ENCODE data around the gene NBPF3.
A peak's percentile ranks its signal among the peaks of the same experiment; 100 is the strongest.
"Not testable (repeated sequence)": the region's sequence is repeated elsewhere in the genome, so short reads cannot be mapped to it uniquely, and the experiment has no call there.

The NBPF3 gene

DNA sequence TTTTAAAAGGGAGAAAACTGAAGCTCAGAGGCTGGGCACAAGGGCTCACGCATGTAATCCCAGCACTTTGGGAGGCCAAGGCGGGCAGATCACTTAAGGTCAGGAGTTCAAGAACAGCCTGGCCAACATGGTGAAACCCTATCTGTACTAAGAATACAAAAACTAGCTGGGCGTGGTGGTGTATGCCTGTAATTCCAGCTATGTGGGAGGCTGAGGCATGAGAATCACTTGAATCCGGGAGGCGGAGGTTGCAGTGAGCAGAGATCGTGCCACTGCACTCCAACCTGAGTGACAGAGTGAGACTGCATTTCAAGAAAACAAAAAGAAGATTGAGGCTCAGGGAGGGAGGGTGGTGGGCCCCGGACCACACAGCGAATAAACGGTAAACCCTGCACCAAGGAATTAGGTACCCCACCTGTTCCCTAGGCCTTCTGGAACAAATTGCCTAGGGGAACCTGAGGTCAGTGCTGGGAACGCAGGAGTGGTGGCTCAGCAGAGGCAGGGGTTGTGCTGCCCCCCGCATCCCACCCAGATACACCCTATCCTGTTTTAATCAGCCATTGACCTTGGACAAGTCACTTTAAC, 79.6 kb downstream of the NBPF3 start:
- H3K4me1 Mint-ChIP-seq; ATAC-seq (replicated peaks; ENCODE audit: extremely low read depth, poor library complexity, severe bottlenecking): not testable (repeated sequence)

DNA sequence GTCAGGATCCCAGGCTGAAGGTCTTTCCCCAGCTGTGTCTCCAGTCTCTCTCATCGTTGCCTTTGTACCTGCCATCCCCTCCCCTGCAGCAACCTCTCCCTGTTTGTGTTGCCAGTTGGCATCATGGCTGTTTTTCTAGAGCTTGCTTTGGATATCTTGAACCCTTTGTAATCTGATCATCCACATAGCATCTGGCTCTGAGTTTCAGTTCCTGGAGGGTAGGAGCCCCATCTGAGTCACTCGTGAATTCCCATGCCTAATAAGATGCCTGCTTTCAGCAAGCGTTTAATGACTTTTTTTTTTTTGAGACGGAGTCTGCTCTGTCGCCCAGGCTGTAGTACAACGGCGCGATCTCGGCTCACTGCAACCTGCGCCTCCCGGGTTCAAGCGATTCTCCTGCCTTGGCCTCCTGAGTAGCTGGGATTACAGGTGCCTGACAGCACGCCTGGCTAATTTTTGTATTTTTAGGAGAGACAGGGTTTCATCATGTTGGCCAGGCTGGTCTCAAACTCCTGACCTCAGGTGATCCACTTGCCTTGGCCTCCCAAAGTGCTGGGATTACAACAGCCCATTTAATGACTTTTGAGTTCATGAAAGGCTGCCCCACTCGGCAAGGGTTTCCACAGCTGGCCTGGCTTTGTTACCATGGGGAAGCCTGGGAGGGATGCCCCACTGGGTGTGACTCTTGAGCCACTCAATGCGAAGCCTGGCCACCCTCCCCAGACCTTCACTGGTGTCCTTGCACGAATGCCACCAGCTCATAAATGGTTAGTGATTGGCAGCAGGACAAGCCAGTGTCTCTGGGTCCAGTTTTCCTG, 81.2 kb downstream of the NBPF3 start:
- no peaks in the 10 kb centered on the region for H3K4me1 Mint-ChIP-seq

More for the DNA sequence above, 79.6 kb downstream of the NBPF3 start:
- H3K4me3 Mint-ChIP-seq; H3K36me3 Mint-ChIP-seq (ENCODE audit: insufficient read depth); H3K27me3 Mint-ChIP-seq; DNase-seq (ENCODE audit: low spot score in 2 of 2); H3K27ac Mint-ChIP-seq (ENCODE audit: low read depth); H3K9me3 Mint-ChIP-seq: not testable (repeated sequence)

DNA sequence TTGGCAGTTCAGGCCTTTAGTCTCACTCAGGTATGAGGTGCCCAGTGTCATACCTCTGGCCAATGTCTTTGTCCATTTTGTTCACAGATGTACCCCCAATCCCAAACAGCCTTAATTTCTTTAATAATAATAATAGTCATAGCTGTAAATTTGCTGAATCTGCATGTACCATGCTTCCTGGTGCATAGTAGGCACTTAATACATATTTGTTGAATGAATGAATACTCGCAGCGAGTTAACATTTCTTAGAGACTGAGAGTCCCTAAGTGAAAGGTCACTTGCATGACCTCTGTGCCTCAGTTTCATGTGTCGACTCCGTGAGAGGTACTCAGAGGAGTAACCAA, 81.8 kb downstream of the NBPF3 start:
- Mint-ChIP-seq H3K4me3 (no peak overlapping the region), H3K36me3 (ENCODE audit: insufficient read depth) (no peaks in the 10 kb centered on the region), H3K27me3 (no peaks in the 10 kb centered on the region), H3K27ac (ENCODE audit: low read depth) (no peak overlapping the region), H3K9me3 (no peaks in the 10 kb centered on the region), H3K4me1 (peaks cover 3% of the 10 kb centered on the region)
- no peak for ATAC-seq (replicated peaks; ENCODE audit: extremely low read depth, poor library complexity, severe bottlenecking)
- no peak for DNase-seq (ENCODE audit: low spot score in 2 of 2)

More for the DNA sequence above, 81.2 kb downstream of the NBPF3 start:
- H3K27me3 Mint-ChIP-seq, result no peaks in the 10 kb centered on the region
- ATAC-seq (replicated peaks; ENCODE audit: extremely low read depth, poor library complexity, severe bottlenecking) (no peak), DNase-seq (ENCODE audit: low spot score in 2 of 2) (no peak)
- H3K9me3 Mint-ChIP-seq, result no peaks in the 10 kb centered on the region
- no peaks in the 10 kb centered on the region for H3K36me3 Mint-ChIP-seq (ENCODE audit: insufficient read depth)
- no peak overlapping the region for H3K4me3 Mint-ChIP-seq
- no peak overlapping the region for H3K27ac Mint-ChIP-seq (ENCODE audit: low read depth)

DNA sequence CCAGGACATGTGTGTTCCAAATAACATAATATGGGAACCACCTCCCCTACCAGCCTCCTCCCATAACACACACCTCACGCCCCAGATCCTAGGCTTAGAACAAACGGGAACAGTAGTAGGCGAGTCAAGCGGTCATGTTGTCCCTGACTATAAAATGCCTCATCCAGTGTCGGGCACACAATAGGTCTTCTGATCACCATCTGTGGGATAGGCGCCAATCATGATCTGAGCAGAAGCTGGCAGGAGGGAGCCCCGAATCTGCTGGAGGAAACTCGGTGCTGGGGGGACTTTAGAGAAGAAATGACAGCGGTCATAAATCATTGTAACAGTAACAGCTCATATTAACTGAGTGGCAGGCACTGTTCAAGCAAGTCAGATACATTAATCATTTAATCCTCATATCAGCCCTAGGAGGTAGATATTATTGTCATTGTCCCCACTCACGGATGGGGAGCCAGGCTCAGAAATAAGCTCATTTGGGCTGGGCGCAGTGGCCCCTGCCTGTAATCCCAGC, 82.6 kb downstream of the NBPF3 start:
- ATAC-seq (replicated peaks; ENCODE audit: extremely low read depth, poor library complexity, severe bottlenecking) (no peak), DNase-seq (ENCODE audit: low spot score in 2 of 2) (no peak)
- no peaks in the 10 kb centered on the region for H3K9me3 Mint-ChIP-seq
- H3K27me3 Mint-ChIP-seq, result no peaks in the 10 kb centered on the region
- no peaks in the 10 kb centered on the region for H3K36me3 Mint-ChIP-seq (ENCODE audit: insufficient read depth)
- no peak overlapping the region for H3K27ac Mint-ChIP-seq (ENCODE audit: low read depth)
- peaks cover 7% of the 10 kb centered on the region for H3K4me1 Mint-ChIP-seq
- no peak overlapping the region for H3K4me3 Mint-ChIP-seq

DNA sequence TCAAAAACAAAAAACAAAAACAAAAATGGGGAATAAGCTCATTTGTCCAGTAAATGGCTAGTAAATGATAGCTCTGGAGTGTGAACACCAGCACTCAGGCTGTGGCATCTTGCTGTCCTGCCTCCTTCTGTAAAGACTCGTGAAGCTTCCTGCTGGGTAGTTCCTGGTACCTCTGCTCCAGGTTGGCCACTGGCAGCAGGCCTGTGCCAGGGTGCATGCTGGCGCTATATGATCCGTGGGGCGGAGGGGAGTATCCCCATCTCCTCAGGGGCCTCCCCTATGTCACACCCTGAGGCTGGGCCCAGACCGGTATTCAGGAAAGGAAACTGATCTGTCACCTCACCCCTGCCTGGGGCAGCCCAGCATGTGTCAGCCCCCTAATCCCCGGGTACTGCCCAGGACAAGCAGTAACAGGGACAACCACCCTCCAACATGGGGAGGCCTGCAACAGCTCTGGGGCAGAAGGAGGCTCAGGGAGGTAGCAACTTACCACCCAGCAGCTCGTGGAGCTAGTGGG, 83.4 kb downstream of the NBPF3 start:
- Mint-ChIP-seq H3K9me3 (no peaks in the 10 kb centered on the region), H3K4me3 (no peak overlapping the region), H3K4me1 (peaks cover 7% of the 10 kb centered on the region), H3K36me3 (ENCODE audit: insufficient read depth) (no peaks in the 10 kb centered on the region), H3K27me3 (no peaks in the 10 kb centered on the region), H3K27ac (ENCODE audit: low read depth) (no peak overlapping the region)
- ATAC-seq (replicated peaks; ENCODE audit: extremely low read depth, poor library complexity, severe bottlenecking) (no peak), DNase-seq (ENCODE audit: low spot score in 2 of 2) (no peak)

DNA sequence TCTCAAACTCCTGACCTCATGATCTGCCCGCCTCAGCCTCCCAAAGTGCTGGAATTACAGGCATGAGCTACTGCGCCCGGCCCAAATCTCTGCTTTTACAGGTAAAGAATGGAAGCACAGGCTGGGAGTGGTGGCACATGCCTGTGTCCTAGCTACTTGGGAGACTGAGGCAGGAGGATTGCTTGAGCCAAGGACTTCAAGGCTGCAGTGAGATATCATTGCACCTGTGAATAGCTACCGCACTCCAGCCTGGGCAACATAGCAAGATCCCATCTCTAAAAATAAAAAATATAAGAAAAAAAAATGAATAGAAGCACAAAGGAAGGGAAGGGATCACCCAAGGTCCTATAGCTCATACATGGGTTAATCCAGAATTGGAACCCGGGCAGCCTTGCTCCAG, 84.3 kb downstream of the NBPF3 start:
- no peak overlapping the region for H3K4me3 Mint-ChIP-seq
- ATAC-seq (replicated peaks; ENCODE audit: extremely low read depth, poor library complexity, severe bottlenecking) (no peak), DNase-seq (ENCODE audit: low spot score in 2 of 2) (no peak)
- peaks cover 7% of the 10 kb centered on the region for H3K4me1 Mint-ChIP-seq
- H3K27me3 Mint-ChIP-seq, result no peaks in the 10 kb centered on the region
- H3K9me3 Mint-ChIP-seq, result no peaks in the 10 kb centered on the region
- no peaks in the 10 kb centered on the region for H3K36me3 Mint-ChIP-seq (ENCODE audit: insufficient read depth)
- no peak overlapping the region for H3K27ac Mint-ChIP-seq (ENCODE audit: low read depth)

DNA sequence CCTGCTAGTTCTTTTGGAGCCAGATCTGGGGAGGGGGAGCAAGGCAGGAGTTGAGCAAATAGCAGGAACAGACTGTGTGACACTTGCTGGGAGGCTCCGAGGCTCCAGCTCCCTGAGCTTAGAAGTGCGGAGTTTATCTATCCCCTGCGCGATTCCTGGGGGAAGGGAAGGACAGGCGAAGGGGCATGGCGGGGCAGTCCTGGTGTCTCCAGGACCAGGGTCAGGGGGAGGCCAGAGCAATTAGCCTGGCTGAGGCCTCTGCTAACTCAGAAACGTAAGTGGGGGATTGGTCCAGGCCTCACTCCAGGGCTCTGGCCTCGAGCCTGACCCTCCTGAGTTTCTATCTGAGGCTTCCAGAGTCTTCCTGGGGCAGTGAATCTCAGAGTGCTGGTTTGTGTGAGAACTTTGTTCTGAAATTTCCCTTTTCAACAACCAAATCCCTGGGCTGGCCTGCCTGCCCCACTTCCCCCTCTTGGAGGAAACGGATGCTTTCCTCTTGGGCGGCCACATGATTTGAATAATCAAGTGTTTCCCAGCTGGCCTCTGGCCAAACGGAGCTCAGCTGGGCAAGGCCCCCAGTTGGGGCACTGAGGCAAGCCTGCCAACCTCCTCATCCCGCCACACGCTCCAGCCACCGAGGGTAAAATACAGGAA, 84.9 kb downstream of the NBPF3 start:
- no peaks in the 10 kb centered on the region for H3K9me3 Mint-ChIP-seq
- peaks cover 2% of the 10 kb centered on the region for H3K27me3 Mint-ChIP-seq
- DNase-seq (ENCODE audit: low spot score in 2 of 2) (no peak), ATAC-seq (replicated peaks; ENCODE audit: extremely low read depth, poor library complexity, severe bottlenecking) (no peak)
- H3K4me3 Mint-ChIP-seq, result no peak overlapping the region
- peak overlapping the region; percentile 46 for H3K27ac Mint-ChIP-seq (ENCODE audit: low read depth)
- H3K4me1 Mint-ChIP-seq, result peaks cover 7% of the 10 kb centered on the region
- H3K36me3 Mint-ChIP-seq (ENCODE audit: insufficient read depth), result no peaks in the 10 kb centered on the region

DNA sequence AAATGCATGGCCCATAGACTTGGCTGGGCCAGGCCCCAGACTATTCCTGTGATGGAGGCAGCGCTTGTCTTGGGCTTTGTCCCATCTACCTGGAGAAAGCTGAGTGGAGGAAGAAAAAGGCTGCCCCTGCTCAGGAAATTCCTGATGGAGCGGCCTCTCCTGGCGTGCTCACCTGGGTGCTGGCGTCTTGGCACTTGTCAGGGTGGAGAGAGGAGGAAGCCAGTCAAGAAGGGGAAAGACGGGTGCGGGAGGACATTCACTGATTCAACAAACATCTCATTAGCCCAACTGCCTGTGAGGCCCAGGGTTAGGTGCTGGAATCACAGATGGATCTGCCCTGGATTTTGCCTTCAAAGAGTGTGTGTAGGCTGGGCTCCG, 85.4 kb downstream of the NBPF3 start:
- DNase-seq (ENCODE audit: low spot score in 2 of 2) (no peak), ATAC-seq (replicated peaks; ENCODE audit: extremely low read depth, poor library complexity, severe bottlenecking) (no peak)
- Mint-ChIP-seq H3K27ac (ENCODE audit: low read depth) (peak overlapping the region; percentile 46), H3K4me3 (no peak overlapping the region), H3K9me3 (no peaks in the 10 kb centered on the region), H3K4me1 (peaks cover 7% of the 10 kb centered on the region), H3K27me3 (peaks cover 7% of the 10 kb centered on the region), H3K36me3 (ENCODE audit: insufficient read depth) (no peaks in the 10 kb centered on the region)

DNA sequence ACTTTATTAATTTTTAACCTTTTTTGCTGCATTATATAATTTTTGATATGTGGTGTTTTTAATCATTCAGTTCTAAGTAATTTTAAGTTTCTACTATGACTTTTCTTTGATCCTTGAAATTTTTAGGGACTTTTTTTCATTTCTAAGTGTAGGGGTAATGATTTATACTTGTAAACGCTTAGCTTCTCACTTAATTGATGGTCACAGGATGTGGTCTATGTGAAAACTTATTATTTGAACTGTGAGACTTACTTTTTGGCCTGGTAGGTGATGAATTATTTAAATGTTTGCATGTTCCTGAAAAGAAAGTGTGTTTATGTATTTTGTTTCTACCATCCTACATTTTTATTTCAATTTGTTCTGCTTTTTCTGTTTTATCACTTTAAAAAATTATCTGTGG, 86.5 kb downstream of the NBPF3 start:
- H3K9me3 Mint-ChIP-seq, result no peaks in the 10 kb centered on the region
- DNase-seq (ENCODE audit: low spot score in 2 of 2) (no peak), ATAC-seq (replicated peaks; ENCODE audit: extremely low read depth, poor library complexity, severe bottlenecking) (no peak)
- peaks cover 7% of the 10 kb centered on the region for H3K4me1 Mint-ChIP-seq
- no peak overlapping the region for H3K4me3 Mint-ChIP-seq
- no peak overlapping the region for H3K27ac Mint-ChIP-seq (ENCODE audit: low read depth)
- H3K36me3 Mint-ChIP-seq (ENCODE audit: insufficient read depth), result no peaks in the 10 kb centered on the region
- peaks cover 17% of the 10 kb centered on the region for H3K27me3 Mint-ChIP-seq

DNA sequence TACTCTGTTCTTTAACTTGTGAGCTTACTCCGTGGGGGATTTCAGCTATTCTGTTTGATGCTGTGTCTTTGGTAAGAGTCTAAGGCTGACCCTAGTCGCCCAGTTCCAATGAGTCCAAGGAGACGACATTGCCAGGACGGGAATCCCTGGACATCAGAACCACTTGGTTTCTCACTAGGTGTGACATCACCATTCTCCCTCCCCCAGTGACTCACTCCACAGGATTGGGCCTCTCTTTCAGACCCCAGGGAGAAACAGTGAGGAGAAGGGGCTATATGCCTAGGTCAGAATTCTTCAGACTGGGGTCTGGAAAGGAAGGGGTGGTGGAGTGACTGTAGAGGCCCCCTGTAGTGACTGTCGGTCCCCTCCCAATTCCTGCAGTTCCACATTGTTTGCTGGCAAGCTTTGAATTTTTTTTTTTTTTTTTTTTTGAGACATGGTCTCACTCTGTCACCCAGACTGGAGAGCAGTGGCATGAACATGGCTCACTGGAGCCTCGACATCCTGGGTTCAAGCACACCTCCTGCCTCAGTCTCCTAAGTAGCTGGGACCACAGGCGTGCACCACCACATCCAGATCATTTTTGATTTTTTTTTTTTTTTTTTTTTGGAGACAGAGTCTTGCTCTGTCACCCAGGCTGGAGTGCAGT, 90.6 kb downstream of the NBPF3 start:
- H3K9me3 Mint-ChIP-seq, result no peaks in the 10 kb centered on the region
- peaks cover 34% of the 10 kb centered on the region for H3K27me3 Mint-ChIP-seq
- DNase-seq (ENCODE audit: low spot score in 2 of 2), result no peak
- H3K4me1 Mint-ChIP-seq, result peaks cover 7% of the 10 kb centered on the region
- ATAC-seq (replicated peaks; ENCODE audit: extremely low read depth, poor library complexity, severe bottlenecking), result no peak
- H3K4me3 Mint-ChIP-seq, result no peak overlapping the region
- no peak overlapping the region for H3K27ac Mint-ChIP-seq (ENCODE audit: low read depth)
- H3K36me3 Mint-ChIP-seq (ENCODE audit: insufficient read depth), result no peaks in the 10 kb centered on the region

DNA sequence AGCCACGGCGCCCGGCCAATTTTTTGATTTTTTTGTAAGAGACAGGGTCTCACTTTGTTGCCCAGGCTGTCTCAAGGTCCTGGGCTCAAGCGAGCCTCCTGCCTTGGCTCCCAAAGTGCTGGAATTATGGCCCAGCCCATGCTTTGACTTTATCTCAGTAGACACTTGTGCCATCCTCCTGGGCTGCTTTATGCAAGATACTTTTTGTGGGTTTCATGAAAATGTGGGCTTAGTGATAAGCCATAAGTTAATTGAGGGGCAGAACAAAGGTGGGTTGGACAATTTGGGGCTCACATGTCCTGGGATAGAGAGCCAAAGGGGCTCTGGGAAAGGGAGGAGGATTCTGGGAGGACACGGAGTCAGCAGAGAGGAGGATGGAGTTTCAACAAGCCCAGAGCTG, 91.3 kb downstream of the NBPF3 start:
- Mint-ChIP-seq H3K27me3 (peaks cover 34% of the 10 kb centered on the region), H3K4me3 (no peak overlapping the region), H3K4me1 (peaks cover 7% of the 10 kb centered on the region), H3K36me3 (ENCODE audit: insufficient read depth) (no peaks in the 10 kb centered on the region), H3K9me3 (no peaks in the 10 kb centered on the region), H3K27ac (ENCODE audit: low read depth) (no peak overlapping the region)
- ATAC-seq (replicated peaks; ENCODE audit: extremely low read depth, poor library complexity, severe bottlenecking) (no peak), DNase-seq (ENCODE audit: low spot score in 2 of 2) (no peak)

DNA sequence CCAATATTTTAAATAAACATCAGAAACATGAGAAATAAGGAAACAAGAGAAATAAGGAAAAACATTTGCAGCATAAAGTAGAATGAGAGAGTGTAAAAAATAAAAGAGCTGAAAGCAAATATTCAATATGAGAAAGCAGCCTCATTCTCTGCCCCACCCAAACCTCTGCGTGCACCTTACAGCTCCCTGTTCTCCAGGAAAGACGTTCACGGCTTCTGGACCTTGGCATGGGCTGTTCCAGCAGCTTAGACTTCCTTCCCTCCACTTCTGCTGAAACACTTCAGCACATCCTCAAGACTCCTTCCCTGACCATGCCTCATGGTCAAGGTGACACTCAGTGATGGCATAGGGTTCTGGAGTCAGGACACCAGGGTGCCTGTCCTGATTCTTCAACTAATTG, 92.6 kb downstream of the NBPF3 start:
- no peak for ATAC-seq (replicated peaks; ENCODE audit: extremely low read depth, poor library complexity, severe bottlenecking)
- H3K4me1 Mint-ChIP-seq, result no peaks in the 10 kb centered on the region
- no peak for DNase-seq (ENCODE audit: low spot score in 2 of 2)
- no peak overlapping the region for H3K27ac Mint-ChIP-seq (ENCODE audit: low read depth)
- H3K27me3 Mint-ChIP-seq, result peaks cover 34% of the 10 kb centered on the region
- H3K36me3 Mint-ChIP-seq (ENCODE audit: insufficient read depth), result no peaks in the 10 kb centered on the region
- no peak overlapping the region for H3K4me3 Mint-ChIP-seq
- no peaks in the 10 kb centered on the region for H3K9me3 Mint-ChIP-seq
